K562 (cell line): ENCODE measurements around the gene LRRC8C. TPM values are rescaled to one million over a fixed set of nuclear protein-coding genes. Genes with fewer than 3 reads are reported as not detected.

Experiments
- ATAC-seq: fragments of 200-7000 bp; cut with Tn5 transposase; 3 replicates; pipeline ENCODE4 v1.9.1; 2020; ENCODE audit warnings: moderate library complexity
- BruUV-seq: library from RNA; stranded (reverse); fragments of 400-500 nt; replicated peaks from 2 replicates; lab custom pipeline; 2021; lab: Mats Ljungman, UMichigan
- CTCF ChIA-PET: fragments of 300-600 bp; formaldehyde crosslinking; extraction: SDS; loops from one replicate; lab custom pipeline; 2021; ENCODE audit warnings: low intra/inter-chr PET ratio; lab: Yijun Ruan, JAX
- POLR2A ChIA-PET: fragments of 300-600, 350-650 bp; sonication (Branson Sonifier 250); formaldehyde crosslinking; extraction: SDS; loops from one replicate; lab custom pipeline; 2021; ENCODE audit warnings: antibody characterized with exemption, inconsistent platforms; lab: Yijun Ruan, JAX
- DNase-seq, 4 experiments: peaks; one replicate each; pipeline versions ENCODE4 v3.0.0 to v3.0.0-alpha.2; 2011 to 2018; ENCODE audit warnings: low spot score in 3 of 4, mixed read lengths in 3 of 4; ENCODE audit errors: extremely low read depth in 1 of 4
- FAIRE-seq: peaks from 2 replicates; lab custom pipeline; 2011; peaks lifted over from hg19 to GRCh38; lab: Jason Lieb, UNC
- H2AFZ ChIP-seq: 2 replicates; pipeline ENCODE4 v1.6.0; 2011; ENCODE audit warnings: low read depth, low read length, control low read depth, inconsistent platforms
- H3K27ac ChIP-seq: fragments of 200-600 bp; 3 replicates; pipeline ENCODE4 v1.8.0; 2011; ENCODE audit warnings: low read depth, mild to moderate bottlenecking, control low read depth, inconsistent platforms, low read length, moderate library complexity, mixed read lengths; ENCODE audit errors: extremely low read depth
- H3K27me3 ChIP-seq, 2 experiments: fragments of 300-600 bp in 1 of 2; 2 replicates in 1 of 2; 3 replicates in 1 of 2; pipeline versions ENCODE4 v1.6.0 to v1.8.0; 2011; ENCODE audit warnings: inconsistent platforms in 2 of 2, low read length in 2 of 2, mild to moderate bottlenecking in 1 of 2, mixed read lengths in 1 of 2, moderate library complexity in 1 of 2; ENCODE audit not compliant: control insufficient read depth in 2 of 2, insufficient read depth in 2 of 2
- H3K36me3 ChIP-seq: fragments of 300-600 bp; 3 replicates; pipeline ENCODE4 v1.8.0; 2011; ENCODE audit warnings: mild to moderate bottlenecking, low read length, inconsistent platforms; ENCODE audit not compliant: control insufficient read depth, insufficient read depth
- H3K4me1 ChIP-seq, 2 experiments: fragments of 200-600 bp in 1 of 2; replicated peaks in 1 of 2; 2 replicates in 1 of 2; 3 replicates in 1 of 2; pipeline versions ENCODE4 v1.5.1 to v1.8.0; 2011; ENCODE audit warnings: inconsistent platforms in 2 of 2, low read length in 2 of 2, mild to moderate bottlenecking in 1 of 2, mixed read lengths in 1 of 2, moderate library complexity in 1 of 2; ENCODE audit not compliant: control insufficient read depth in 2 of 2, insufficient read depth in 2 of 2
- H3K4me2 ChIP-seq: 2 replicates; pipeline ENCODE4 v1.6.1; 2011; ENCODE audit warnings: low read length, control low read depth, inconsistent platforms, mixed read lengths; ENCODE audit not compliant: insufficient read depth
- H3K4me3 ChIP-seq: fragments of 200-600 bp; sonication (generic), shearing (Covaris generic); 2 replicates; pipeline ENCODE4 v1.5.1; 2016; ENCODE audit warnings: control low read depth, inconsistent platforms
- H3K79me2 ChIP-seq: fragments of 200-600 bp; 3 replicates; pipeline ENCODE4 v1.8.0; 2011; ENCODE audit warnings: low read length, inconsistent platforms; ENCODE audit not compliant: control insufficient read depth, insufficient read depth
- H3K9ac ChIP-seq, 2 experiments: 2 replicates each; pipeline versions ENCODE4 v1.6.0 to v1.6.1; 2011; ENCODE audit warnings: low read depth in 2 of 2, low read length in 2 of 2, control low read depth in 1 of 2, inconsistent platforms in 1 of 2, mild to moderate bottlenecking in 1 of 2, mixed read lengths in 1 of 2; ENCODE audit not compliant: insufficient read depth in 1 of 2
- H3K9me1 ChIP-seq: one replicate; pipeline ENCODE4 v1.6.0; 2011; ENCODE audit warnings: inconsistent platforms, mild to moderate bottlenecking, low read length, moderate library complexity; ENCODE audit not compliant: control insufficient read depth, insufficient read depth
- H3K9me3 ChIP-seq: replicated peaks from 2 replicates; pipeline ENCODE4 v1.5.1; 2011; ENCODE audit warnings: low read depth, low read length, inconsistent platforms; ENCODE audit not compliant: control insufficient read depth, insufficient read depth
- H4K20me1 ChIP-seq: replicated peaks from 2 replicates; pipeline ENCODE4 v1.6.1; 2011; ENCODE audit warnings: low read length, inconsistent platforms, mixed read lengths; ENCODE audit not compliant: control insufficient read depth, insufficient read depth
- EGR1 ChIP-seq: fragments of 450-650 bp; conservative IDR thresholded peaks from 2 replicates; pipeline ENCODE4 v1.6.1; 2017; ENCODE audit warnings: mild to moderate bottlenecking
- HDAC8 ChIP-seq: fragments of 450-650 bp; IDR thresholded peaks from 2 replicates; pipeline ENCODE4 v1.6.1; 2016; ENCODE audit warnings: mild to moderate bottlenecking, missing genetic modification characterization, moderate library complexity, missing compliant biosample characterization
- HMGN3 ChIP-seq: IDR thresholded peaks from 2 replicates; pipeline ENCODE4 v1.6.1; 2011; ENCODE audit warnings: borderline replicate concordance, low read depth, mild to moderate bottlenecking, mixed read lengths, low read length; ENCODE audit not compliant: insufficient read length; ENCODE audit errors: extremely low read depth
- HNRNPL ChIP-seq: fragments of 200-400 bp; formaldehyde crosslinking; IDR thresholded peaks from 2 replicates; pipeline ENCODE4 v1.6.1; 2017; ENCODE audit warnings: low read depth, mild to moderate bottlenecking, low read length
- MEIS2 ChIP-seq: fragments of 450-650 bp; IDR thresholded peaks from 2 replicates; pipeline ENCODE4 v1.6.1; 2014; ENCODE audit warnings: mild to moderate bottlenecking; ENCODE audit not compliant: partially characterized antibody
- POLR2A ChIP-seq: fragments of 450-650 bp; conservative IDR thresholded peaks from 2 replicates; pipeline ENCODE4 v1.6.1; 2016
- SP1 ChIP-seq: sonication (generic); formaldehyde crosslinking; IDR thresholded peaks from 2 replicates; pipeline ENCODE4 v1.8.1; 2022; ENCODE audit warnings: mild to moderate bottlenecking, missing genetic modification reagents
- TGIF2 ChIP-seq: sonication (generic); formaldehyde crosslinking; IDR thresholded peaks from 2 replicates; pipeline ENCODE4 v1.8.1; 2022; ENCODE audit warnings: mild to moderate bottlenecking, missing genetic modification reagents, moderate library complexity
- WGBS: fragments of 100-300 bp; shearing (Covaris generic); methylation state at CpG from one replicate; pipeline ENCODE4 v1.1.6; 2016; ENCODE audit warnings: low coverage, mixed read lengths; ENCODE audit not compliant: insufficient coverage; ENCODE audit errors: missing lambda C conversion rate; 5-methylcytosine and 5-hydroxymethylcytosine counted together
- in situ Hi-C: fragments of 300-500 bp; cut with MboI; formaldehyde crosslinking; loops from 4 replicates; pipeline ENCODE4 v1.15.0; 2018; ENCODE audit warnings: inconsistent platforms, mixed read lengths
- intact Hi-C: fragments of 100-400 bp; cut with micrococcal nuclease; formaldehyde crosslinking; loops from 2 replicates; pipeline ENCODE4 v1.14.2; 2022
- polyA plus RNA-seq, 8 experiments: library from polyadenylated mRNA; depleted of rRNA in 4 of 8; stranded (reverse) in 5 of 8; unstranded in 3 of 8; fragments of >200 nt; fragmentation: Nextera tagmentation in 2 of 8; fragmentation: Illumina TruSeq in 1 of 8; extraction: Ambion mirVana in 2 of 8; extraction: Trizol in 1 of 8; gene quantifications; 2 replicates each; pipeline versions ENCODE4 v1.2.1 to v1.2.3, GENCODE V29; 2011 to 2014; ENCODE audit warnings: inconsistent platforms in 1 of 8, missing spikeins in 1 of 8
- total RNA-seq, 7 experiments: library from RNA; depleted of rRNA in 6 of 7; stranded (reverse); fragments of >200 nt in 6 of 7; fragmentation: Illumina TruSeq in 2 of 7; extraction: Trizol in 2 of 7; gene quantifications; 2 replicates each; pipeline versions ENCODE4 v1.2.1 to v1.2.3, GENCODE V29; 2011 to 2021; ENCODE audit warnings: low replicate concordance in 1 of 7
- TF ChIP-seq, protein P1 (sequence below): fragments of 450-650 bp; formaldehyde crosslinking; IDR thresholded peaks from 2 replicates; pipeline ENCODE4 v1.4.0; 2022; ENCODE audit warnings: mild to moderate bottlenecking, moderate library complexity
- TF ChIP-seq, protein P2 (sequence below): sonication (generic); formaldehyde crosslinking; IDR thresholded peaks from 2 replicates; pipeline ENCODE4 v1.8.0; 2022; ENCODE audit warnings: mild to moderate bottlenecking, missing genetic modification reagents

Gene LRRC8C
- total and polyA plus RNA-seq, 9 of the 15 experiments (the other 6 are each of a cell fraction or from before 2014, with no cell fraction given) = 1.00 to 12.5 (median 4.5) TPM

DNA sequence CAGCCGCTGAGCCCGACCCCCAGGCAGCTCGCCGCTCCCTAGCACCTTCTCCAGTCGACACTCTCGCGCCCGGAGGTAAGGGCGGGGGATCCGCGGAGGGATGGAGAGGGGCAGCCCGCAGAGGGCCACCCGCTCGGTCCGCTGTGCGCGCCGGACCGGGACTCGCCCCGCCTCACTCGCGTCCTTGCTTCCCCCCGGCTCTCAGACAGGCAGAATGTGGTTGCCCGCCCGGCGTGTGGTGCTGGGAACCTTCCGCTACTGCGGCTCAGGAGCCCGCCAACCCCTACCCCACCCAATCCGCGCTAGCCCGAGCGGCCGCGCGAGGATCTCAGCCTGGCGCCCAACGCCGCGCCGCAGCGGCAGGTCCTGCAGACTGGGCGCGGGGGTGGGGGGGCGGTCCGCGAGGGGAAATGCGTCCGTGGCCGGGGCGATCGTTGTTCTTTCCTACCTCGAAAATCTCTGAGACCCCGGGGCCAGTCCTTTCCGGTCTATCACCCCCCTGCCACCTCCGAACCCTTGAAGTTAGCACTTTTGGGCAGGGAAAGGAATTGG, 404 bp downstream of the LRRC8C start:
- H3K27ac ChIP-seq = peak overlapping the region; percentile 67
- ATAC-seq (peak; percentile 82), DNase-seq (peak; percentile 59 to 64 (median 60)), FAIRE-seq (no peak)
- H3K4me1 ChIP-seq = peaks cover 13 to 20% of the 10 kb centered on the region in 2 experiments
- peak overlapping the region; percentile 93 for H3K4me2 ChIP-seq
- peaks cover 41% of the 10 kb centered on the region for H3K79me2 ChIP-seq
- H4K20me1 ChIP-seq = no peaks in the 10 kb centered on the region
- BruUV-seq = no TSS peak
- peak overlapping the region; percentile 92 for H2AFZ ChIP-seq
- under 1% methylated on average over 28 of the region's 57 CpGs for WGBS
- intact Hi-C loops = loop anchor here (2.0 to 5.0 kb wide), 2 partner anchors 69 to 354 kb away; no protein-coding TSS in a partner anchor
- H3K9me3 ChIP-seq = no peaks in the 10 kb centered on the region
- no peaks in the 10 kb centered on the region for H3K9me1 ChIP-seq
- CTCF ChIA-PET = interaction anchor here (3.1 kb wide), 1 partner anchor 130 kb away, joined by 29 read pairs; no protein-coding TSS in a partner anchor
- H3K4me3 ChIP-seq = peak overlapping the region; percentile 76
- POLR2A ChIA-PET = interaction anchor here (0.6 to 1.2 kb wide), 4 partner anchors 9 to 189 kb away, joined by 3 to 6 read pairs (median 4); no protein-coding TSS in a partner anchor
- H3K36me3 ChIP-seq = no peaks in the 10 kb centered on the region
- in situ Hi-C loops = loop anchor here (5.0 kb wide), 3 partner anchors 69 to 359 kb away; no protein-coding TSS in a partner anchor
- no peaks in the 10 kb centered on the region for H3K27me3 ChIP-seq
- peak overlapping the region; percentile 76 to 98 for H3K9ac ChIP-seq
- peak; percentile 55 for TF ChIP-seq EGR1
- TF ChIP-seq HDAC8 (tag) = no peak
- no peak for TF ChIP-seq HNRNPL
- peak; percentile 52 for TF ChIP-seq HMGN3
- no peak for TF ChIP-seq MEIS2
- TF ChIP-seq, protein P1, sequence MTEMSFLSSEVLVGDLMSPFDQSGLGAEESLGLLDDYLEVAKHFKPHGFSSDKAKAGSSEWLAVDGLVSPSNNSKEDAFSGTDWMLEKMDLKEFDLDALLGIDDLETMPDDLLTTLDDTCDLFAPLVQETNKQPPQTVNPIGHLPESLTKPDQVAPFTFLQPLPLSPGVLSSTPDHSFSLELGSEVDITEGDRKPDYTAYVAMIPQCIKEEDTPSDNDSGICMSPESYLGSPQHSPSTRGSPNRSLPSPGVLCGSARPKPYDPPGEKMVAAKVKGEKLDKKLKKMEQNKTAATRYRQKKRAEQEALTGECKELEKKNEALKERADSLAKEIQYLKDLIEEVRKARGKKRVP = no peak
- no peak for TF ChIP-seq POLR2A
- 0 out of 2 replicates have a peak, but pooled peaks have one; percentile 16 for TF ChIP-seq SP1
- peak; percentile 85; the same call in 1 of the 2 replicates for TF ChIP-seq TGIF2
- TF ChIP-seq, protein P2, sequence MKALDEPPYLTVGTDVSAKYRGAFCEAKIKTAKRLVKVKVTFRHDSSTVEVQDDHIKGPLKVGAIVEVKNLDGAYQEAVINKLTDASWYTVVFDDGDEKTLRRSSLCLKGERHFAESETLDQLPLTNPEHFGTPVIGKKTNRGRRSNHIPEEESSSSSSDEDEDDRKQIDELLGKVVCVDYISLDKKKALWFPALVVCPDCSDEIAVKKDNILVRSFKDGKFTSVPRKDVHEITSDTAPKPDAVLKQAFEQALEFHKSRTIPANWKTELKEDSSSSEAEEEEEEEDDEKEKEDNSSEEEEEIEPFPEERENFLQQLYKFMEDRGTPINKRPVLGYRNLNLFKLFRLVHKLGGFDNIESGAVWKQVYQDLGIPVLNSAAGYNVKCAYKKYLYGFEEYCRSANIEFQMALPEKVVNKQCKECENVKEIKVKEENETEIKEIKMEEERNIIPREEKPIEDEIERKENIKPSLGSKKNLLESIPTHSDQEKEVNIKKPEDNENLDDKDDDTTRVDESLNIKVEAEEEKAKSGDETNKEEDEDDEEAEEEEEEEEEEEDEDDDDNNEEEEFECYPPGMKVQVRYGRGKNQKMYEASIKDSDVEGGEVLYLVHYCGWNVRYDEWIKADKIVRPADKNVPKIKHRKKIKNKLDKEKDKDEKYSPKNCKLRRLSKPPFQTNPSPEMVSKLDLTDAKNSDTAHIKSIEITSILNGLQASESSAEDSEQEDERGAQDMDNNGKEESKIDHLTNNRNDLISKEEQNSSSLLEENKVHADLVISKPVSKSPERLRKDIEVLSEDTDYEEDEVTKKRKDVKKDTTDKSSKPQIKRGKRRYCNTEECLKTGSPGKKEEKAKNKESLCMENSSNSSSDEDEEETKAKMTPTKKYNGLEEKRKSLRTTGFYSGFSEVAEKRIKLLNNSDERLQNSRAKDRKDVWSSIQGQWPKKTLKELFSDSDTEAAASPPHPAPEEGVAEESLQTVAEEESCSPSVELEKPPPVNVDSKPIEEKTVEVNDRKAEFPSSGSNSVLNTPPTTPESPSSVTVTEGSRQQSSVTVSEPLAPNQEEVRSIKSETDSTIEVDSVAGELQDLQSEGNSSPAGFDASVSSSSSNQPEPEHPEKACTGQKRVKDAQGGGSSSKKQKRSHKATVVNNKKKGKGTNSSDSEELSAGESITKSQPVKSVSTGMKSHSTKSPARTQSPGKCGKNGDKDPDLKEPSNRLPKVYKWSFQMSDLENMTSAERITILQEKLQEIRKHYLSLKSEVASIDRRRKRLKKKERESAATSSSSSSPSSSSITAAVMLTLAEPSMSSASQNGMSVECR (CRISPR knock-in tag) = no peak
